ENCODE data around the gene BRIX1.
A peak's percentile ranks its signal among the peaks of the same experiment; 100 is the strongest.

DNA sequence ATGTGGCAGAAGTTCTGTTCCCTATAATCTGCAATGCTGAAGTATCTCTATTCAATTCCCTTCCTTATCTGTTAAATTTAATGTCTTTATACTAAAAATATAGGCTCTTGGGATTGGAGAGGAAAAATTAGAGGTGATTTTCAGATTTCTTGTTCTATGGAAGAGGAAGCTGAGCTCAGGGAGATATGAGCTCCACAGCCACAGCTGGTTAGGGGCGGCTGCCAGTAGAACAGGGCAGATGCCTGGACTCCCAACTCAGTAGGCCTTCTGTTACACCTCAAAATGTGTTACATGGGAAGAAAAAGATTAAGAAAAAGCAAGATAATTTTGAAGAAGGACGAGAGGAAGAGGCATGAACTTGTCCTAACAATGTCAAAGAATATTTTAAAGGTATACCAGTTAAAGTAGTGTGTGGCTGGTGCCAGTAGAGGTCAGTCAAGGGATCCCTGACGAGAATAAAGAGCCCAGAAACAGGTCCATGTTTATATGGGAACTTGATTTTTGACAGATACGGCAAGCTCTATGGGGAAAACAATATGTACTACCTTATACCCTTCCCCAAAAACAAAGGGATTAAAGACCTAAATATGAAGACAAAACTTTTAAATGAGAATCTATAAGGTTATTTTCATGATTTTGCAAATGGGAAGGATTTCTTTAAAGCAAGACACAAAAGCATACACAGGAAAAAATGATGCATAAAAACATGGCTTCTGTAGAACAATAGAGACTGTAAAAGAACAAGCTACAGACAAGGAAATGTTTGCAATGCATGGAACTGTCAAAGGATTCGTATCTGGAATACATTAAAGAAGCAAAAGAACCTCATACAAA is 42.6 kb downstream of the BRIX1 start:
- TF ChIP-seq, protein P1, sequence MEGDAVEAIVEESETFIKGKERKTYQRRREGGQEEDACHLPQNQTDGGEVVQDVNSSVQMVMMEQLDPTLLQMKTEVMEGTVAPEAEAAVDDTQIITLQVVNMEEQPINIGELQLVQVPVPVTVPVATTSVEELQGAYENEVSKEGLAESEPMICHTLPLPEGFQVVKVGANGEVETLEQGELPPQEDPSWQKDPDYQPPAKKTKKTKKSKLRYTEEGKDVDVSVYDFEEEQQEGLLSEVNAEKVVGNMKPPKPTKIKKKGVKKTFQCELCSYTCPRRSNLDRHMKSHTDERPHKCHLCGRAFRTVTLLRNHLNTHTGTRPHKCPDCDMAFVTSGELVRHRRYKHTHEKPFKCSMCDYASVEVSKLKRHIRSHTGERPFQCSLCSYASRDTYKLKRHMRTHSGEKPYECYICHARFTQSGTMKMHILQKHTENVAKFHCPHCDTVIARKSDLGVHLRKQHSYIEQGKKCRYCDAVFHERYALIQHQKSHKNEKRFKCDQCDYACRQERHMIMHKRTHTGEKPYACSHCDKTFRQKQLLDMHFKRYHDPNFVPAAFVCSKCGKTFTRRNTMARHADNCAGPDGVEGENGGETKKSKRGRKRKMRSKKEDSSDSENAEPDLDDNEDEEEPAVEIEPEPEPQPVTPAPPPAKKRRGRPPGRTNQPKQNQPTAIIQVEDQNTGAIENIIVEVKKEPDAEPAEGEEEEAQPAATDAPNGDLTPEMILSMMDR (IDR thresholded peaks at IDR 0.05): peak in 6 of 7 experiments; percentile 29 to 51 (median 40)
- TF ChIP-seq POLR2A (IDR thresholded peaks at IDR 0.05): no peak

Measured in body of pancreas (tissue), 4 donors.